ENCODE data around the gene GDI2. TPM values are rescaled to one million over a fixed set of nuclear protein-coding genes. Genes with fewer than 3 reads are reported as not detected.
"Not testable (repeated sequence)": the region's sequence is repeated elsewhere in the genome, so short reads cannot be mapped to it uniquely, and the experiment has no call there.

The GDI2 gene
- total RNA-seq, 1 donor from 2014 or later = 229 TPM

DNA sequence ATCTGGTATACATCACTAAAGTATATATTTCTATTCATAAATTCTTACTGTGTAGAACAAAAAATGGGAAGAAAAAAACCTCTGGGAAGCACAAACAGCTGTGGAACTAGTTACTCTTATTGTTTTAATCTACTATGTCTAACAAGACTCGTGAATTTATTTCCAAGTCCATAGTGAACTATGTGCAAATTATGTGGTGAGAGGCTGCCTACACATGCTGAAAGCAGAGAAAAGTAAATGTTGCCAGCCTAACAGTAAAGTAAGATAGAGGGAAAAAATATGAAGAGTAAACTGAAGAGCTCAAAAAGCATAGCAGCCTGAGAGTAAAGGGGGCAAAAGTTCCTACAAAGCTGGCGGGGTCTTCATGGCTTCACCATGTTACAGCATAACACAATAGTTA is 3.0 kb downstream of the GDI2 start:
- TF ChIP-seq, protein P1, sequence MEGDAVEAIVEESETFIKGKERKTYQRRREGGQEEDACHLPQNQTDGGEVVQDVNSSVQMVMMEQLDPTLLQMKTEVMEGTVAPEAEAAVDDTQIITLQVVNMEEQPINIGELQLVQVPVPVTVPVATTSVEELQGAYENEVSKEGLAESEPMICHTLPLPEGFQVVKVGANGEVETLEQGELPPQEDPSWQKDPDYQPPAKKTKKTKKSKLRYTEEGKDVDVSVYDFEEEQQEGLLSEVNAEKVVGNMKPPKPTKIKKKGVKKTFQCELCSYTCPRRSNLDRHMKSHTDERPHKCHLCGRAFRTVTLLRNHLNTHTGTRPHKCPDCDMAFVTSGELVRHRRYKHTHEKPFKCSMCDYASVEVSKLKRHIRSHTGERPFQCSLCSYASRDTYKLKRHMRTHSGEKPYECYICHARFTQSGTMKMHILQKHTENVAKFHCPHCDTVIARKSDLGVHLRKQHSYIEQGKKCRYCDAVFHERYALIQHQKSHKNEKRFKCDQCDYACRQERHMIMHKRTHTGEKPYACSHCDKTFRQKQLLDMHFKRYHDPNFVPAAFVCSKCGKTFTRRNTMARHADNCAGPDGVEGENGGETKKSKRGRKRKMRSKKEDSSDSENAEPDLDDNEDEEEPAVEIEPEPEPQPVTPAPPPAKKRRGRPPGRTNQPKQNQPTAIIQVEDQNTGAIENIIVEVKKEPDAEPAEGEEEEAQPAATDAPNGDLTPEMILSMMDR (IDR thresholded peaks at IDR 0.05) = no peak
- Mint-ChIP-seq H3K27ac (ENCODE audit: unreplicated experiment) (peak overlapping the region; percentile 75), H3K9me3 (ENCODE audit: unreplicated experiment) (no peaks in the 10 kb centered on the region), H3K4me3 (ENCODE audit: unreplicated experiment) (peak overlapping the region; percentile 83), H3K36me3 (ENCODE audit: unreplicated experiment) (no peaks in the 10 kb centered on the region), H3K27me3 (ENCODE audit: unreplicated experiment) (no peaks in the 10 kb centered on the region), H3K4me1 (ENCODE audit: unreplicated experiment) (peaks cover 61% of the 10 kb centered on the region)
- DNase-seq (ENCODE audit: extremely low spot score, unreplicated experiment) = no peak

DNA sequence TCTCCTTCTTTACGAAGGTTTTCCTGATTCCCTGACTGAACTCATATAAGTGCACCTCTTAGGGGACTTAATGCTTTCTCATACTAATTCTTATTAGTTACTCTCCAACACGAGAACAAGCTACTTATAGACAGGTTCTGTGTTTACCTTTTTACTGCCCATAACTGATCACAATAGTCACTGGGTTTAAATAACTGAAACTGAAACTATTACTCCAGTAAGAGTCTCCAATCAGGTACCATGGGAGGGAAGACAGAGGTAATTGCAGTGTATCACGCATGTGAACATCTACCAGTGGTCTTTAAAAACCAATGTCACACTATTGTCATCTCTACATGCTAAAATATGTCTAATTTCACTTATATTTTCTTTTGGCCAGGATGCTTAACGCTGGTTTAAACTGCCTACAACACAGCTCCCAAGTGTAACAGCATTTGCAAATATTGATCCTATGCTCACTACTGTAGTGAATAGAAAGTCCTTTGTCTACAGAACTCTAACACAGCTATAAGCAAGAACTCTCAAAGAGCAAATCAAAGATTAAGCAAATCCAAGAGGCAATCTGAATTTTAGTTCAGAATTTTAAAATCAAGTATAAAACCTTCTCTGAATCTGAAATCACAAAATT is 3.6 kb downstream of the GDI2 start:
- peaks cover 58% of the 10 kb centered on the region for H3K4me1 Mint-ChIP-seq (ENCODE audit: unreplicated experiment)
- no peaks in the 10 kb centered on the region for H3K27me3 Mint-ChIP-seq (ENCODE audit: unreplicated experiment)
- no peaks in the 10 kb centered on the region for H3K9me3 Mint-ChIP-seq (ENCODE audit: unreplicated experiment)
- TF ChIP-seq, protein P1 (IDR thresholded peaks at IDR 0.05) = no peak
- H3K4me3 Mint-ChIP-seq (ENCODE audit: unreplicated experiment) = peak overlapping the region; percentile 31
- DNase-seq (ENCODE audit: extremely low spot score, unreplicated experiment) = no peak
- H3K36me3 Mint-ChIP-seq (ENCODE audit: unreplicated experiment) = no peaks in the 10 kb centered on the region
- peak overlapping the region; percentile 75 for H3K27ac Mint-ChIP-seq (ENCODE audit: unreplicated experiment)

DNA sequence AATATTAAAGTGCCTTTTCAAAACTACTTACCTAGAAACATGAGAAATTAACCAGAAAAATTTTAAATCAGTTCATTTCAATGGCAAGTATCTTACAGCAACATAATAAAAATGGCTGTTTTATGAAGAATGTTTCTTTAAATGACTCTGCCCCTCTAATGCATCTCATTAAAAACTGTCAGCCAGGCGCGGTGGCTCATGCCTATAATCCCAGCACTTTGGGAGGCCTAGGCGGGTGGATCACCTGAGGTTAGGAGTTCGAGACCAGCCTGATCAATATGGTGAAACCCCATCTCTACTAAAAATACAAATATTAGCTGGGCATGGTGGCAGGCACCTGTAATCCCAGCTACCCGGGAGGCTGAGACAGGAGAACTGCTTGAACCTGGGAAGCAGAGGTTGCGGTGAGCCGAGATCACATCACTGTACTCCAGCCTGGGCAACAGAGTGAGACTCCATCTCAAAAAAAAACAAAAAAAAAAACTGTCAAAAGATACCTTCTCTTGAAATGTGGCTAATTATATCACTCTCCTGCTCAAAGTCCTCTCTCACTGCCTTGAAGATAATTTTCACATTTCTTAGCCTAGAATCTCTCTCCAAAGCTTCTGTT is 4.3 kb downstream of the GDI2 start:
- not testable (repeated sequence) for H3K36me3 Mint-ChIP-seq (ENCODE audit: unreplicated experiment); DNase-seq (ENCODE audit: extremely low spot score, unreplicated experiment); H3K27me3 Mint-ChIP-seq (ENCODE audit: unreplicated experiment); H3K9me3 Mint-ChIP-seq (ENCODE audit: unreplicated experiment)
- Mint-ChIP-seq H3K4me3 (ENCODE audit: unreplicated experiment) (peak overlapping the region; percentile 31), H3K27ac (ENCODE audit: unreplicated experiment) (peak overlapping the region; percentile 75), H3K4me1 (ENCODE audit: unreplicated experiment) (peaks cover 54% of the 10 kb centered on the region)

DNA sequence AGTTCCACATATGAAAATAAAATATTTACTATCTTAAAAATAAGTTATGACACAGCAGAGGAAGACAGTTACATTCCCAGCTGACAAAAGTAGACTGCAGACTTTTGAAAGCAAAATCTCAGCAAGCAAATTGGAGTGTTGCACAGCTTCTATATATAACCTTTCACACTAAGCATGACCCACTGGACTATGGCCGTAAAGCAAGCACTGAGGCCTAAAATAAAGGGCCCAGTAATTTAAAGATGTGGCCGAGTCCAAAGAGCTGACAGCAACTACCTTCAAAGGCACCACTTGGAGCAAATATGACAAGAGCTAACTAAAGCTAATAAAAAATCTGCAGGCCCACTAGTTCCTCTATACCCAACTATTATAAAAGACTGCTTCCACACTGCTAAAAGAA is 6.5 kb downstream of the GDI2 start:
- no peak for DNase-seq (ENCODE audit: extremely low spot score, unreplicated experiment)
- no peaks in the 10 kb centered on the region for H3K36me3 Mint-ChIP-seq (ENCODE audit: unreplicated experiment)
- H3K9me3 Mint-ChIP-seq (ENCODE audit: unreplicated experiment) = no peaks in the 10 kb centered on the region
- TF ChIP-seq, protein P1 (IDR thresholded peaks at IDR 0.05) = no peak
- no peak overlapping the region for H3K4me3 Mint-ChIP-seq (ENCODE audit: unreplicated experiment)
- H3K27me3 Mint-ChIP-seq (ENCODE audit: unreplicated experiment) = no peaks in the 10 kb centered on the region
- no peak overlapping the region for H3K27ac Mint-ChIP-seq (ENCODE audit: unreplicated experiment)
- peaks cover 52% of the 10 kb centered on the region for H3K4me1 Mint-ChIP-seq (ENCODE audit: unreplicated experiment)

DNA sequence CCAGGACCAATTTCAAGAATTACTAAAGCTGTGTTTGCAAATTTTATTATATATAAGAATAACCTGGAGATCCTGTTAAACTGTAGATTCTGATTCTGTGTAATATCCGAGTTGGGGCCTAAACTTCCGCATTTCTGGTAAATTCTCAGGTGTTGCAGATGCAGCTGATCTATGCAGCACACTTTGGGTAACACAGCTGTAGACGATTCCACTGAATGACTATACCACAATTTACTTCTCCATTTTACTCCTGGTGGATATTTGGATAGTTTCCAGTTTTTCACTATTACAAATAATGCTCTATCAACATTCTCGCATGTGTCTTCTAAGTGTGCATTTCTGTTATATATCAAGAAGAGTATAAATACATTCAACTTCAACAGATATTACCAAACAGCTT is 7.5 kb downstream of the GDI2 start:
- no peaks in the 10 kb centered on the region for H3K27me3 Mint-ChIP-seq (ENCODE audit: unreplicated experiment)
- H3K36me3 Mint-ChIP-seq (ENCODE audit: unreplicated experiment) = no peaks in the 10 kb centered on the region
- no peak overlapping the region for H3K4me3 Mint-ChIP-seq (ENCODE audit: unreplicated experiment)
- TF ChIP-seq, protein P1 (IDR thresholded peaks at IDR 0.05) = no peak
- H3K4me1 Mint-ChIP-seq (ENCODE audit: unreplicated experiment) = peaks cover 41% of the 10 kb centered on the region
- H3K27ac Mint-ChIP-seq (ENCODE audit: unreplicated experiment) = no peak overlapping the region
- H3K9me3 Mint-ChIP-seq (ENCODE audit: unreplicated experiment) = no peaks in the 10 kb centered on the region
- no peak for DNase-seq (ENCODE audit: extremely low spot score, unreplicated experiment)
